Transverse colon (tissue), 4 donors: ENCODE measurements around the gene CDC42EP1.
A peak's percentile ranks its signal among the peaks of the same experiment; 100 is the strongest.

ENCODE experiments used
- CTCF ChIP-seq, 5 experiments: fragments of 200-600 bp in 3 of 5; fragments of 450-650 bp in 2 of 5; sonication (generic) in 3 of 5; IDR thresholded peaks; 1 replicate in 2 of 5; 2 replicates in 3 of 5; pipeline ENCODE4 v1.5.1; 2016 to 2017; ENCODE audit warnings: antibody characterized with exemption in 5 of 5, inconsistent platforms in 3 of 5, mild to moderate bottlenecking in 2 of 5, moderate library complexity in 1 of 5
- POLR2A ChIP-seq: fragments of 450-650 bp; IDR thresholded peaks from one replicate; pipeline ENCODE4 v1.6.1; 2016; ENCODE audit warnings: antibody characterized with exemption, mild to moderate bottlenecking, moderate library complexity
- POLR2AphosphoS5 ChIP-seq, 3 donors: sonication (generic); formaldehyde crosslinking; IDR thresholded peaks; one replicate each; pipeline ENCODE4 v1.6.1; 2016; ENCODE audit warnings: antibody characterized with exemption in 3 of 3

DNA sequence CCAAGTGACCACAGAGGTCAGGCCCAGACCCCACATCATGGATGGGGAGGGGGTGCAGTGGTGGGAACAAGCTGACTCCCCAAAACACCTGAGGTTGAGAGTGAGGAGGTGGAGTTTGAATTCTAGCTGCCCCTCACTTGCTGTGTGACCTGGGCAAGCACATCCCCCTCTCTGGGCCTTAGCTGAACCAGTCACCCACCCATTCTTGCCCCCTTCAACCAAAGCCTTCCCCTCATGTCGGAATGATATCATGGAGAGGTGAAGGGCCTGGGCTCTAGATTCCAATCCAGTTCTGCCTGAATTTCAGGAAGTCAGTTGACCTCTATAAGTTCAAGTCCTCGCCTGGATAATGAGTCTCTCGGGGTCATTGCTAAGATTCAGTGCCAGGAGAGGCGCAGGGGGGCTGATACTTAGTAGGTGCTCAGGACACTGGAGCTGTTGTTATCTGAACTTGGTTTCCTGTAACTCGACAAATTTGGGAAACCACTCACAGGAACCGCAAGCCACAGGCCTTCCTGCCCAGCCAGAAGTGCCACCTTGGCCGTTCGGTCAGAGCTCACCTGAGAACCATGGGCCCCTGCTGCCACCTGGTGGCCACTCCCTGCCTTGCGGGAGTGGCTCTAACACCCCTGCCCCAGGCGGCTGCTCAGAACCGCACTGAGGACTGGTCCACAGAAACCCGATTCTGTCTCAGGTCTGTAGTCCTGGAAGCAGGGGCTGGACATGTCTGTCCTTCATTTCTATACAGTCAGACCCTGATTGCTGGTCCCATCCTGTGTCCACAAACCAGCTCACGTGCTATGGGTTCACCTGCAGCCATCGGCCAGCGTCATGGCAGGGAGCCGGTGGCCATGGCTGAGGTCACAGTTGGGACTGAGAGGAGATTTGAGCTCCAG is 6.9 kb downstream of the CDC42EP1 start:
- TF ChIP-seq CTCF (IDR thresholded peaks at IDR 0.05) = peak; percentile 95 to 97 (median 96)
- TF ChIP-seq POLR2A = no peak
- TF ChIP-seq POLR2AphosphoS5 (IDR thresholded peaks at IDR 0.05) = peak in 1 of 3 donors; percentile 9
